SJCRH30 (cell line): ENCODE measurements around the gene BRD4. TPM values are rescaled to one million over a fixed set of nuclear protein-coding genes. Genes with fewer than 3 reads are reported as not detected.
"Not testable (repeated sequence)": the region's sequence is repeated elsewhere in the genome, so short reads cannot be mapped to it uniquely, and the experiment has no call there.

Experiments
- DNase-seq, 2 experiments: peaks; one replicate each; pipeline ENCODE4 v3.0.0-alpha.2; 2015 to 2020
- H3K27ac ChIP-seq: fragments of 250-450 bp; sonication (Bioruptor Pico); 2 replicates; pipeline ENCODE4 v1.5.1; 2020; ENCODE audit warnings: mild to moderate bottlenecking, moderate library complexity
- H3K27me3 ChIP-seq: fragments of 250-450 bp; sonication (Bioruptor Pico); 2 replicates; pipeline ENCODE4 v1.5.1; 2020; ENCODE audit warnings: mild to moderate bottlenecking, moderate library complexity
- H3K36me3 ChIP-seq: fragments of 250-450 bp; sonication (Bioruptor Pico); 2 replicates; pipeline ENCODE4 v1.5.1; 2020; ENCODE audit warnings: mild to moderate bottlenecking, moderate library complexity
- H3K4me1 ChIP-seq: fragments of 250-450 bp; sonication (Bioruptor Pico); 2 replicates; pipeline ENCODE4 v1.5.1; 2020; ENCODE audit warnings: mild to moderate bottlenecking, moderate library complexity
- H3K4me3 ChIP-seq: fragments of 250-450 bp; sonication (Bioruptor Pico); 2 replicates; pipeline ENCODE4 v1.5.1; 2020; ENCODE audit warnings: mild to moderate bottlenecking, moderate library complexity
- H3K9me3 ChIP-seq: fragments of 250-450 bp; sonication (Bioruptor Pico); replicated peaks from 2 replicates; pipeline ENCODE4 v1.5.1; 2020; ENCODE audit warnings: mild to moderate bottlenecking, moderate library complexity
- total RNA-seq: library from RNA; depleted of rRNA; stranded (reverse); fragments of >200 nt; shearing (Covaris generic); gene quantifications from 2 replicates; pipeline ENCODE4 v1.2.3, GENCODE V29; 2014

Gene BRD4
- total RNA-seq, 1 experiment from 2014 or later, result 48.6 TPM

- no peaks in the 10 kb centered on the region for H3K27me3 ChIP-seq
- H3K9me3 ChIP-seq, result no peaks in the 10 kb centered on the region
- H3K36me3 ChIP-seq, result peaks cover 90% of the 10 kb centered on the region
- no peak overlapping the region for H3K27ac ChIP-seq
- no peaks in the 10 kb centered on the region for H3K4me1 ChIP-seq
- H3K4me3 ChIP-seq, result no peak overlapping the region
- no peak for DNase-seq
Measured at GRCh38 chr19:15369594-15369891, 37.2 kb upstream of the BRD4 start.

GRCh38 chr19:15368798-15369593 is 36.7 kb upstream of the BRD4 start:
- Histone ChIP-seq H3K9me3 (0 out of 2 replicates have a peak, but pooled peaks cover 3% of the 10 kb centered on the region), H3K4me3 (no peak overlapping the region), H3K36me3 (peaks cover 94% of the 10 kb centered on the region), H3K27ac (no peak overlapping the region), H3K27me3 (no peaks in the 10 kb centered on the region), H3K4me1 (no peaks in the 10 kb centered on the region)
- no peak for DNase-seq

GRCh38 chr19:15368051-15368632 is 35.8 kb upstream of the BRD4 start:
- Histone ChIP-seq H3K9me3 (0 out of 2 replicates have a peak, but pooled peaks cover 3% of the 10 kb centered on the region), H3K36me3 (peaks cover 91% of the 10 kb centered on the region), H3K27me3 (no peaks in the 10 kb centered on the region), H3K4me3 (no peak overlapping the region), H3K27ac (no peak overlapping the region), H3K4me1 (no peaks in the 10 kb centered on the region)
- DNase-seq, result no peak

GRCh38 chr19:15367439-15367838 is 35.1 kb upstream of the BRD4 start:
- DNase-seq, result no peak
- Histone ChIP-seq H3K36me3 (peaks cover 84% of the 10 kb centered on the region), H3K4me1 (no peaks in the 10 kb centered on the region), H3K27ac (no peak overlapping the region), H3K9me3 (0 out of 2 replicates have a peak, but pooled peaks cover 3% of the 10 kb centered on the region), H3K27me3 (no peaks in the 10 kb centered on the region), H3K4me3 (no peak overlapping the region)

- peaks cover 82% of the 10 kb centered on the region for H3K36me3 ChIP-seq
- no peak for DNase-seq
- H3K4me3 ChIP-seq, result no peak overlapping the region
- no peaks in the 10 kb centered on the region for H3K27me3 ChIP-seq
- no peaks in the 10 kb centered on the region for H3K4me1 ChIP-seq
- H3K27ac ChIP-seq, result no peak overlapping the region
- 0 out of 2 replicates have a peak, but pooled peaks cover 3% of the 10 kb centered on the region for H3K9me3 ChIP-seq
Measured at GRCh38 chr19:15365264-15365663, 32.9 kb upstream of the BRD4 start.

- DNase-seq, H3K9me3 ChIP-seq, H3K4me1 ChIP-seq, H3K27ac ChIP-seq, H3K4me3 ChIP-seq, H3K27me3 ChIP-seq: not testable (repeated sequence)
- peaks cover 82% of the 10 kb centered on the region for H3K36me3 ChIP-seq
Measured at GRCh38 chr19:15363791-15364190, 31.5 kb upstream of the BRD4 start.

GRCh38 chr19:15363048-15363447 is 30.7 kb upstream of the BRD4 start:
- not testable (repeated sequence) for H3K4me1 ChIP-seq, H3K9me3 ChIP-seq, H3K27me3 ChIP-seq, DNase-seq, H3K4me3 ChIP-seq, H3K27ac ChIP-seq
- peaks cover 82% of the 10 kb centered on the region for H3K36me3 ChIP-seq

- not testable (repeated sequence) for H3K4me1 ChIP-seq, H3K27me3 ChIP-seq, H3K27ac ChIP-seq, H3K9me3 ChIP-seq, DNase-seq, H3K4me3 ChIP-seq
- peaks cover 81% of the 10 kb centered on the region for H3K36me3 ChIP-seq
Measured at GRCh38 chr19:15360015-15360414, 27.7 kb upstream of the BRD4 start.

- peaks cover 83% of the 10 kb centered on the region for H3K36me3 ChIP-seq
- DNase-seq, result no peak
- no peak overlapping the region for H3K4me3 ChIP-seq
- H3K4me1 ChIP-seq, result no peaks in the 10 kb centered on the region
- no peaks in the 10 kb centered on the region for H3K27me3 ChIP-seq
- no peaks in the 10 kb centered on the region for H3K9me3 ChIP-seq
- no peak overlapping the region for H3K27ac ChIP-seq
Measured at GRCh38 chr19:15358918-15359317, 26.6 kb upstream of the BRD4 start.

GRCh38 chr19:15357906-15358305 is 25.6 kb upstream of the BRD4 start:
- no peak overlapping the region for H3K4me3 ChIP-seq
- no peak overlapping the region for H3K27ac ChIP-seq
- DNase-seq, result no peak
- no peaks in the 10 kb centered on the region for H3K9me3 ChIP-seq
- H3K4me1 ChIP-seq, result no peaks in the 10 kb centered on the region
- no peaks in the 10 kb centered on the region for H3K27me3 ChIP-seq
- H3K36me3 ChIP-seq, result peaks cover 87% of the 10 kb centered on the region

- H3K27ac ChIP-seq, result no peak overlapping the region
- no peak overlapping the region for H3K4me3 ChIP-seq
- H3K27me3 ChIP-seq, result no peaks in the 10 kb centered on the region
- H3K4me1 ChIP-seq, result no peaks in the 10 kb centered on the region
- H3K9me3 ChIP-seq, result no peaks in the 10 kb centered on the region
- no peak for DNase-seq
- H3K36me3 ChIP-seq, result peaks cover 68% of the 10 kb centered on the region
Measured at GRCh38 chr19:15354566-15355296, 22.4 kb upstream of the BRD4 start.

GRCh38 chr19:15353908-15354307 is 21.6 kb upstream of the BRD4 start:
- H3K36me3 ChIP-seq, result peaks cover 60% of the 10 kb centered on the region
- no peak overlapping the region for H3K27ac ChIP-seq
- H3K4me1 ChIP-seq, result no peaks in the 10 kb centered on the region
- H3K27me3 ChIP-seq, result no peaks in the 10 kb centered on the region
- DNase-seq, result no peak
- no peaks in the 10 kb centered on the region for H3K9me3 ChIP-seq
- no peak overlapping the region for H3K4me3 ChIP-seq

- not testable (repeated sequence) for H3K27me3 ChIP-seq, H3K9me3 ChIP-seq, H3K27ac ChIP-seq, H3K4me1 ChIP-seq, H3K4me3 ChIP-seq, DNase-seq
- peaks cover 46% of the 10 kb centered on the region for H3K36me3 ChIP-seq
Measured at GRCh38 chr19:15352535-15352934, 20.2 kb upstream of the BRD4 start.

GRCh38 chr19:15341328-15341727 is 9.0 kb upstream of the BRD4 start:
- not testable (repeated sequence) for H3K27ac ChIP-seq, DNase-seq, H3K27me3 ChIP-seq, H3K9me3 ChIP-seq, H3K4me3 ChIP-seq, H3K4me1 ChIP-seq
- H3K36me3 ChIP-seq, result peaks cover 15% of the 10 kb centered on the region

GRCh38 chr19:15340086-15340485 is 7.7 kb upstream of the BRD4 start:
- Histone ChIP-seq H3K4me1 (peaks cover 5% of the 10 kb centered on the region; the same call in 1 of the 2 replicates), H3K4me3 (no peak overlapping the region), H3K36me3 (peaks cover 11% of the 10 kb centered on the region), H3K27me3 (no peaks in the 10 kb centered on the region), H3K27ac (no peak overlapping the region), H3K9me3 (no peaks in the 10 kb centered on the region)
- DNase-seq, result no peak
